Gastroesophageal sphincter (tissue), 4 donors: ENCODE results near the gene PNMA6E. TPM values are rescaled to one million over a fixed set of nuclear protein-coding genes. Genes with fewer than 3 reads are reported as not detected.
A peak's percentile ranks its signal among the peaks of the same experiment; 100 is the strongest.

Experiments
- ATAC-seq: fragments of 150-250 bp; one replicate; pipeline ENCODE4 v1.9.1; 2016; ENCODE audit warnings: mild to moderate bottlenecking, moderate library complexity
- H3K27ac ChIP-seq, 4 donors: fragments of 200-600 bp; sonication (generic) in 3 of 4; 1 replicate in 3 of 4; 2 replicates in 1 of 4; pipeline ENCODE4 v1.5.1; 2016 to 2019
- H3K27me3 ChIP-seq: fragments of 200-600 bp; sonication (generic); one replicate; pipeline ENCODE4 v1.5.1; 2019
- H3K36me3 ChIP-seq, 2 donors: fragments of 200-600 bp; sonication (generic); one replicate each; pipeline ENCODE4 v1.5.1; 2019; ENCODE audit warnings: control low read depth in 1 of 2
- H3K4me1 ChIP-seq, 3 donors: fragments of 200-600 bp; sonication (generic); 1 replicate in 2 of 3; 2 replicates in 1 of 3; pipeline ENCODE4 v1.5.1; 2016 to 2019; ENCODE audit warnings: control low read depth in 2 of 3
- H3K4me3 ChIP-seq, 2 donors: fragments of 200-600 bp; sonication (generic); one replicate each; pipeline ENCODE4 v1.5.1; 2019; ENCODE audit warnings: mild to moderate bottlenecking in 1 of 2, moderate library complexity in 1 of 2
- H3K9me3 ChIP-seq, 3 donors: fragments of 200-600 bp; sonication (generic); one replicate each; pipeline ENCODE4 v1.5.1; 2017 to 2019; ENCODE audit warnings: control low read depth in 2 of 3
- EP300 ChIP-seq: sonication (generic); formaldehyde crosslinking; IDR thresholded peaks from one replicate; pipeline ENCODE4 v1.6.1; 2017; ENCODE audit warnings: antibody characterized with exemption, mild to moderate bottlenecking
- POLR2A ChIP-seq, 2 donors: fragments of 450-650 bp; IDR thresholded peaks; one replicate each; pipeline ENCODE4 v1.6.1; 2017; ENCODE audit warnings: antibody characterized with exemption in 2 of 2, mild to moderate bottlenecking in 2 of 2, moderate library complexity in 1 of 2
- POLR2AphosphoS5 ChIP-seq: sonication (generic); formaldehyde crosslinking; IDR thresholded peaks from one replicate; pipeline ENCODE4 v1.6.1; 2017; ENCODE audit warnings: antibody characterized with exemption
- WGBS, 2 donors: methylation state at CpG; one replicate each; pipeline ENCODE4 v1.1.5; 2018; ENCODE audit warnings: low coverage in 1 of 2; 5-methylcytosine and 5-hydroxymethylcytosine counted together
- total RNA-seq, 4 donors: library from RNA; depleted of rRNA; stranded (reverse); fragments of >200 nt; gene quantifications; one replicate each; pipeline ENCODE4 v1.1.0, GENCODE V29; 2016
- TF ChIP-seq, protein P1 (sequence below), 4 experiments: fragments of 200-600 bp in 2 of 4; fragments of 450-650 bp in 2 of 4; sonication (generic) in 1 of 4; IDR thresholded peaks; one replicate each; pipeline ENCODE4 v1.5.1; 2017 to 2019; ENCODE audit warnings: antibody characterized with exemption in 4 of 4, mild to moderate bottlenecking in 2 of 4, moderate library complexity in 2 of 4

The PNMA6E gene
- total RNA-seq, 4 donors from 2014 or later = not detected

DNA sequence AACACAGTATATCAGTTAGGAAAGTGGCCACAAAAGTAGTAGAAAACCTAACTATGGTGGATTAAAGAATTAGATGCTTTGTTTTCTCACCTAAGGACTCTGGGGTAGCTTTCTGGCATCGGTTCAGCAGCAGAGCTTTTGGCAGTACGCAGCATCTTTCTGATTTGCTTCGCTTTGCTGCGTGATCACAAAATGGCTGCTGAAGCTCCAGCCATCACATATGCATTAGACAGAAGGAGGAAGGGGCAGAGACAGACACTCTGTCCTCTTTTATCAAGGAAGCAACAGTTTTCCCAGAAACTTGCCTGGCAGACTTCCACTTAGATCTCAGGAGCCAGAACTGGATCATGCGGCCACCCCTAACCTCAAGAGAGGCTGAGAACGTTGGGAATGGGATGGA lies 29.6 kb upstream of the PNMA6E start:
- 60 to 69% methylated on average over 1 to 2 of the region's 6 CpGs for WGBS, 2 donors

DNA sequence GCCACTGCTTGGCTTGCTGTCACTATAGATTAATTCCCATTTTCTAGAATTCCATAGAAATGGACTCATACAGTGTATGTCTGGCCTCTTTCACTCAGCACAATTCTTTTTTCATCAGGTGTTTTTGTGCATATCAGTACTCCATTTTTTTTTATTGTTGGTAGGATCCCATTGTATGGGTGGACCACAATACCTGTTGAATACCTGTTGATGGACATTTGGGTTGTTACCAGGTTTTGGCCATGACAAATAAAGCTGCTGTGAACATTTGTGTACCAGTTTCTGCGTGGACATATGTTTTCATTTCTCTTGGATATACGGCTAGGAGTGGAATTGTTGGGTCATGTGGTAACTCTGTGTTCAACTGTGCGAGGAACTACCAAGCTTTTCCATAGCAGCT lies 25.1 kb upstream of the PNMA6E start:
- no peak overlapping the region for H3K27ac ChIP-seq
- peaks cover 0 to 10% of the 10 kb centered on the region in 2 donors for H3K36me3 ChIP-seq
- no peaks in the 10 kb centered on the region for H3K4me1 ChIP-seq
- TF ChIP-seq POLR2A (IDR thresholded peaks at IDR 0.05) = no peak
- TF ChIP-seq POLR2AphosphoS5 = no peak
- TF ChIP-seq, protein P1, sequence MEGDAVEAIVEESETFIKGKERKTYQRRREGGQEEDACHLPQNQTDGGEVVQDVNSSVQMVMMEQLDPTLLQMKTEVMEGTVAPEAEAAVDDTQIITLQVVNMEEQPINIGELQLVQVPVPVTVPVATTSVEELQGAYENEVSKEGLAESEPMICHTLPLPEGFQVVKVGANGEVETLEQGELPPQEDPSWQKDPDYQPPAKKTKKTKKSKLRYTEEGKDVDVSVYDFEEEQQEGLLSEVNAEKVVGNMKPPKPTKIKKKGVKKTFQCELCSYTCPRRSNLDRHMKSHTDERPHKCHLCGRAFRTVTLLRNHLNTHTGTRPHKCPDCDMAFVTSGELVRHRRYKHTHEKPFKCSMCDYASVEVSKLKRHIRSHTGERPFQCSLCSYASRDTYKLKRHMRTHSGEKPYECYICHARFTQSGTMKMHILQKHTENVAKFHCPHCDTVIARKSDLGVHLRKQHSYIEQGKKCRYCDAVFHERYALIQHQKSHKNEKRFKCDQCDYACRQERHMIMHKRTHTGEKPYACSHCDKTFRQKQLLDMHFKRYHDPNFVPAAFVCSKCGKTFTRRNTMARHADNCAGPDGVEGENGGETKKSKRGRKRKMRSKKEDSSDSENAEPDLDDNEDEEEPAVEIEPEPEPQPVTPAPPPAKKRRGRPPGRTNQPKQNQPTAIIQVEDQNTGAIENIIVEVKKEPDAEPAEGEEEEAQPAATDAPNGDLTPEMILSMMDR (IDR thresholded peaks at IDR 0.05) = no peak
- no peak for TF ChIP-seq EP300
- WGBS, 2 donors = 76 to 88% methylated on average over 1 to 3 of the region's 3 CpGs
- no peak for ATAC-seq
- no peak overlapping the region for H3K4me3 ChIP-seq
- H3K9me3 ChIP-seq = no peaks in the 10 kb centered on the region
- H3K27me3 ChIP-seq = no peaks in the 10 kb centered on the region

More for the DNA sequence above, 29.6 kb upstream of the PNMA6E start:
- Histone ChIP-seq H3K27ac (no peak overlapping the region), H3K27me3 (no peaks in the 10 kb centered on the region), H3K36me3 (no peaks in the 10 kb centered on the region), H3K4me1 (no peaks in the 10 kb centered on the region), H3K4me3 (no peak overlapping the region), H3K9me3 (no peaks in the 10 kb centered on the region)
- TF ChIP-seq EP300 (no peak), POLR2A (IDR thresholded peaks at IDR 0.05) (no peak), POLR2AphosphoS5 (no peak)
- TF ChIP-seq, protein P1 (IDR thresholded peaks at IDR 0.05) = no peak
- no peak for ATAC-seq

DNA sequence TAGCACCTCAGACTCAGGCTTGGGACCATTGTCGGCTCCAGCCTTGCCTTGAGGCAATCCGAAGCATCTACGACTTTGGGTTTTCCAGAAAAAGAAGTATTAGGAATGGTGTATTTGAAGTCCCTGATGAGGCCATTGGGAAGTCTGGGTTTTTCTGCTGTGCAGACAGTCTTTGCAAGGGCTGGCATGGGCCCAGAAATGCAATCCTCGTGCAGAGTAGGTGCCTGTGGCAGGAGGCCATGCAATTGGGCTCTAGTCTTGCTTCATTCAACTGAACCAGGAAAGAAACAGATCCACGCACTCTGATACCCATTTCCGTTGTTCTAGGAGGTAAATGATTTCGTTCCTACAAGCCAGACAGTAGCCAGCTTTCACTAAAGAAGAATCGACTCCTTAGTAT lies 22.5 kb upstream of the PNMA6E start:
- Histone ChIP-seq H3K4me3 (no peak overlapping the region), H3K9me3 (no peaks in the 10 kb centered on the region), H3K27ac (no peak overlapping the region), H3K4me1 (no peaks in the 10 kb centered on the region), H3K27me3 (no peaks in the 10 kb centered on the region), H3K36me3 (peaks cover 0 to 22% of the 10 kb centered on the region in 2 donors)
- WGBS, 2 donors = 70 to 75% methylated on average over 3 to 5 of the region's 8 CpGs
- TF ChIP-seq, protein P1 (IDR thresholded peaks at IDR 0.05) = no peak
- no peak for TF ChIP-seq EP300
- TF ChIP-seq POLR2A (IDR thresholded peaks at IDR 0.05) = no peak
- no peak for TF ChIP-seq POLR2AphosphoS5
- ATAC-seq = peak; percentile 18

- TF ChIP-seq POLR2A (IDR thresholded peaks at IDR 0.05) = no peak
- TF ChIP-seq EP300 = no peak
- TF ChIP-seq, protein P1 (IDR thresholded peaks at IDR 0.05) = no peak
- no peak for TF ChIP-seq POLR2AphosphoS5
- no peaks in the 10 kb centered on the region for H3K4me1 ChIP-seq
- no peaks in the 10 kb centered on the region for H3K27me3 ChIP-seq
- H3K36me3 ChIP-seq = peaks cover 0 to 22% of the 10 kb centered on the region in 2 donors
- no CpG with 5 or more reads among the region's 18 CpGs for WGBS, 2 donors
- ATAC-seq = no peak
- H3K4me3 ChIP-seq = no peak overlapping the region
- no peaks in the 10 kb centered on the region for H3K9me3 ChIP-seq
- no peak overlapping the region for H3K27ac ChIP-seq
These were observed 20.7 kb upstream of the PNMA6E start for GRCh38 chrX:153421856-153422255.

- Histone ChIP-seq H3K36me3 (peaks cover 0 to 22% of the 10 kb centered on the region in 2 donors), H3K27me3 (no peaks in the 10 kb centered on the region), H3K27ac (no peak overlapping the region), H3K4me1 (no peaks in the 10 kb centered on the region), H3K9me3 (no peaks in the 10 kb centered on the region), H3K4me3 (no peak overlapping the region)
- no CpG with 5 or more reads among the region's 91 CpGs for WGBS, 2 donors
- no peak for ATAC-seq
- TF ChIP-seq, protein P1 (IDR thresholded peaks at IDR 0.05) = no peak
- TF ChIP-seq POLR2AphosphoS5 = no peak
- no peak for TF ChIP-seq EP300
- no peak for TF ChIP-seq POLR2A (IDR thresholded peaks at IDR 0.05)
These were observed 19.9 kb upstream of the PNMA6E start for GRCh38 chrX:153420851-153421599.
